Measurements from ENCODE around the gene MRPS27.
A peak's percentile ranks its signal among the peaks of the same experiment; 100 is the strongest.

Gene MRPS27

GRCh38 chr5:72290356-72291133 is 29.5 kb downstream of the MRPS27 start:
- no peak for DNase-seq (ENCODE audit: low spot score)

DNA sequence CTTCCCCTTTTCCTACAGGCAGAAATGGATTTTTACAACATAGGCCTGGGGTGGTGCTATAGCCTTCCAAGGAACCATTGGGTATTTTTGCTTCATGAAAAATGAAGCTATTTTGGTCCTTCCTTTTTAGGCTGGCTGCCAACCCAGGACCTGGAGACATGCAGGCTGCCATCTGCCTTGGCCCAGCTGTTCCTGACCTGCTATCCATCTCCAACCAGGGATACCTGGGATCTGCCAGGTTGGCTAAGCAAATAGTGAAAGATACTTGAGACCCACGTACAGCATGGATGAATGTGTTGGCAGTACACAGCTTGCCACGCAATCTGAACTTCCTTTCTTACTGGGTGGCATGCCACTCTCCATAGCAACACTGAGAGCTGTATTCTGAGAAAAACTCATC is 31.1 kb downstream of the MRPS27 start:
- DNase-seq (ENCODE audit: low spot score), result no peak

- DNase-seq (ENCODE audit: low spot score), result no peak
Measured at GRCh38 chr5:72286798-72287197, 33.2 kb downstream of the MRPS27 start.

DNA sequence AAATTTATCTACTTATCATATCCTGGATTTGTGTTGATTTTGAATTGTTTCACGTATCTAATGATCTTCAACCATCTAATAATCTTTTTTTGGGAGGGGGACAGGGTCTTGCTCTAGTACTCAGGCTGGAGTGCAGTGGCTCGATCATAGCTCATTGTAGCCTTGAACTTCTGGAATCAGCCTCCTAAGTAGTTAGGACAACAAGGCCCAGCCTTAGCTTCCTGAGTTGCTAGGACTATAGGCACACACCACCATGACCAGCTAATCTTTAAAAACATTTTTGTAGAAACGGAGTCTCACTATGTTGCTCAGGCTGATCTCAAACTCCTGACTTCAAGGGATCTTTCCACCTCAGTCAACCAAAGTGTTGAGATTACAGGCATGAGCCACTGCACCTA is 34.6 kb downstream of the MRPS27 start:
- no peak for DNase-seq (ENCODE audit: low spot score)

DNA sequence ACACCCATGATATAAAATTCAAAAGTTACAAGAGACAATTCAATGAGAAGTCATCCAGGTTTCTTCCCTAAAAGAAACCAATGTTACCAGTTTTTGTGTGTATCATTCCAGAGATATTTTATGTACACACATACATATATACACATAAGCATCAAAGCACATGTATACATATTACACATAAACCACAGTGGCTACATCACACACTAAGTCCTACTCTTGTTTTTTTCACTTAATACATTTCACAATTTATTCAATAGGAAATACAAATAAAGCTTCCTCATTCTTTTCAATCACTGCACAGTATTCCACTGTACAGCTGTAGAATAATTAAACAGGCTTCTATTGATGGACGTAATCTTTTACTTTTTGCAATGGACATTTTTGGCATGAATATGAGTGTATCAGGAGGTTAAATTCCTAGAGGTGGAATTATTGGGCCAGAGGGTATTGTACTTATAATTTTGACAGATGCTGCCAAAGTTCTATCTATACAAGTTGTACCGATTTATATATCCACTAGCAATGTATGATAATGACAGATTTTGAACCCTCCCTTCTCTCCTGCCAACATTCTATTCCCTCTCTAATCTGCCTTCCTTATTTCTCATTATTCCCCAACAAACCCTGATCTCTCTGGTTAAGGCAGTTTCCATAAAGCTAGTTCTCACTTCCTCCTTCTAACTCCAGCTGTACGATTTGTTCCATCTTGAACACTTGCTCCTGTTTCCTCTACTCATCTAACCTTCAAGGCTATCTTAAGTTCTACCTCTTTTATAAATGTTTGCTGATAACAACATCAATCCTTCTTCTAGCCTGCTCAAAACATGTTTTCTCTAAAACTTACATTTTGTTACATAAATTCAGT is 35.2 kb downstream of the MRPS27 start:
- DNase-seq (ENCODE audit: low spot score), result no peak

DNA sequence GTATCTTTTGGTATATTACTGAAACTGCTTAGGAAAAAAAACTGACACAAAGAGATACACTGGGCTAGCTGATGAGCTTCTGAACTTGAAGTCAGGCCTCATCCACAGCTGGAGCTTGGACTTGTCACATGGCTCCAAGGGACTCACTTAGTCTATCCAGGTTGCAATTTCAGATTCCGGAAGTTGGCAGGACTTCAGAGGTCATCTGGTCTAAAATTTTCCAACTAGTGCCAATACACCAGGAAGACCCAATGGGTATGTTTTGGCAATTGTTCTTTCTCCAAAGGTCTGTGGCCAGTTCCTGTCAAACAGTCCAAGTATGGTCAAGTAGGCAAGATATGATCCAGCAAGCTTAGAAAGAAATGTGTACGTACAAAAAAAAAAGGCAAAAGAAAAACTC is 36.7 kb downstream of the MRPS27 start:
- no peak for DNase-seq (ENCODE audit: low spot score)

GRCh38 chr5:72282878-72283277 is 37.2 kb downstream of the MRPS27 start:
- no peak for DNase-seq (ENCODE audit: low spot score)

- peak; percentile 46 for DNase-seq (ENCODE audit: low spot score)
Measured at GRCh38 chr5:72281764-72282499, 38.1 kb downstream of the MRPS27 start.

DNA sequence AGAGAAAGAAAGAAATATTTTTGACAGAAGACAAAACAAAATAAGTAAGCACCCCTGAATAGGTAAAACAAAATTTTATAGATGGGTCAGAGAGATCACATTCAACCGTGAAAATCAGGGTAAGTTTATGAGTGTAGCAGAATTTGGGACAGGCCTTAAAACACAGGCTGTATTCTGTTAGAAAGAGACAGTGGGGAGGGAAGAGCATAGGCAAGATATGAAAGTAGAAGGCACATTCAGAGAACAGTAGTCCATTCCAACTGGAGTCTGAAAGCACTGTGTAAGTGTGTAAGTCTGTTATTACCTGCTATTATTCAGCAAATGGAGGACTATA is 38.6 kb downstream of the MRPS27 start:
- DNase-seq (ENCODE audit: low spot score), result no peak

GRCh38 chr5:72280581-72281069 is 39.4 kb downstream of the MRPS27 start:
- DNase-seq (ENCODE audit: low spot score), result peak; percentile 42

- no peak for DNase-seq (ENCODE audit: low spot score)
Measured at GRCh38 chr5:72276219-72276752, 43.8 kb downstream of the MRPS27 start.

- DNase-seq (ENCODE audit: low spot score), result peak; percentile 16
Measured at GRCh38 chr5:72273547-72273946, 46.5 kb downstream of the MRPS27 start.

- no peak for DNase-seq (ENCODE audit: low spot score)
Measured at GRCh38 chr5:72272398-72272797, 47.6 kb downstream of the MRPS27 start.

GRCh38 chr5:72271702-72272101 is 48.3 kb downstream of the MRPS27 start:
- no peak for DNase-seq (ENCODE audit: low spot score)

DNA sequence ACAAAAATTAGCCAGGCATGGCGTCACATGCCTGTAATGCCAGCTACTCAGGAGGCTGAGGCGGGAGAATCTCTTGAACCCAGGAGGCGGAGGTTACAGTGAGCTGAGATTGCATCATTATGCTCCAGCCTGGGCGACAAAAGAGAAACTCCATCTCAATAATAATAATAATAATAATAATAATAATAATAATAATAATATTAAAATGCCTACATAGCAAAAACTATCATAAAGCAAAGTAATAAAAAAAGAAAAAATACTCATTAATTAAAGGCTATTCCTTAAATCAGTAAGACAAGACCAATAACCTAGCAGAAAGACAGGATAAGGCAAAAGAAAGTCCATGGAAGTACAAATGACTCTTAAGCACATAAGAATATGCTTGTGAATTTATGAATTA is 50.0 kb downstream of the MRPS27 start:
- no peak for DNase-seq (ENCODE audit: low spot score)

DNA sequence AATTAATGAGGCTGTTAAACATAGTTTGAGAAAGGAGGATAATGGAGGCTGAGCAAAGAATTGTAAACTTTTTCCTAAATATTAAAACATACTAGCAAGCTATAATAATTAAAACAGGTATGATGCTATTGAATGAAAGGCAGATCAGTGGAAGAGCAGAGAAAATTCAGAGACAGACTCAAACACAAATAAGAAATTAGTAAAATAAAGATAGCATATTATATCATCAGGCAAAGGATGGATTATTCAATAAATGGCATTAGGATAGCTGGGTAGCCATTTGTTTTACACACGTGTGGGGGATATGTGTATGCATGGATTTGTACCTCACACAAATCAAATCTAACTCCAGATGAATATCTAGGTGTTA is 50.6 kb downstream of the MRPS27 start:
- DNase-seq (ENCODE audit: low spot score), result no peak

DNA sequence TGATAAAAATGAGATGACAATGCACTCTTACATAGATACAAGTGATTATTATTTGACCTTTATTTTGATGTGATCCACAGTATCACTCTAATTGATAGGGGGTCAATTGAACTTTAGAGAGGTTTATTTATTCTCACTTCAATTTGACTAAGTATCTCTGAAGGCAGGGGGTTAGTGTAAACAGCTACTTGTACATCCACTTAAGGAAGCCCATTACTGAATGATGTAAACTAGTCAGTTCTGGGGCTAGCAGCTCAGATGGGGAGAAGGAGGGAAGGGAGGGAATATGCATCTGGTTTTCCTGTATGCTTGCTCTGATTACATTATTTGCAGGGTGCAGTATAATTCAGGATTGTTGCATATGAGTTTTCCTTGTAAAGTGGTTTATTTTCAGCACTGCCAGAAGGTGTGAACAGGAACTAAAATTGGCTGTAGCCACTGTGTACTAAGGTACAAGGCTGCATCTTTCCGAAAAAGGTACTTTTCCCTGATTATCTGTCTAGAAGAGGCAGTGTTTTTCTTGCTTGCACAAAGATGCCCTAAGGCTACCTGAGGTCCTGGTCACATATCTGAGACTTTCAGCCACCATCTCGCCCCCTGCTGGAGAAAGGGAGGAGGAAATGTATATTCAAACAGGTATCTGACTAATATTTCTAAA is 51.2 kb downstream of the MRPS27 start:
- peak; percentile 79 for DNase-seq (ENCODE audit: low spot score)

DNA sequence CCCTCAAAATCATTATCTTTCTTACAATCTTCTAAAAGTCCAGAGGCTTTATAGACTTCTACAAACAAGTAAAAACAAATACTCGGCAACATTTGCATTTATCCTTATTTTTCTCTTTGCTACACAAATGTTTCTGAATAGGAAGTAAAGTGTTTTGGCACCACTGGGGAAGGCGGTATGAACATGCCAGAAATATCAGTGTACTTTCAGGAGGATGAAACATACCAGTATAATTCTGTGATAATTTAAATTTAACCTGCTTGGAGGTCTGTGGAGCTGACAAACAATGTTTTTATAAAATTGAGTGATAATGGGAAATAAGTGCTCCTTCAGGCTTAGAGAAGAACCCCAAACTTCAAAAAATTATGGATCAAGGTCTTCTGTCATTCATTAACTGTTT is 51.8 kb downstream of the MRPS27 start:
- DNase-seq (ENCODE audit: low spot score), result no peak

- no peak for DNase-seq (ENCODE audit: low spot score)
Measured at GRCh38 chr5:72267685-72268084, 52.4 kb downstream of the MRPS27 start.

DNA sequence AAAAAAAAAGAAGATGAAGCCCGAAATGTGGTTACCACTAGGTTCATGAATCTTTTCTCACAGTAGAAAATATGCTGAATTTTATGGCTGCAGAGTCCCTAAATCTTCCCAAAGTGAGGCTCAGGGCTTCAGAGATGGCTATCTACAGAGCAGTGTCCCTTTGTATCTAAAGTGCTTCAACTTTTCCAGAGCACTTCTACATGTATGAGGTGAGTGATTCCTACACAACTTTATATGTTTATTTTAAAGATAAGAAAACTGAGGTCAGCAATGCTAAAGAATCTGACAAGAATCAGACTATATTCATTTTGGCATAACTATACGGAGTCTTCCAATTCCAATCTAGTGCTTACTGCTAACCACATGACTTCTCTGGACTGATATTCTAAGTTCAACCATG is 53.2 kb downstream of the MRPS27 start:
- DNase-seq (ENCODE audit: low spot score), result no peak

DNA sequence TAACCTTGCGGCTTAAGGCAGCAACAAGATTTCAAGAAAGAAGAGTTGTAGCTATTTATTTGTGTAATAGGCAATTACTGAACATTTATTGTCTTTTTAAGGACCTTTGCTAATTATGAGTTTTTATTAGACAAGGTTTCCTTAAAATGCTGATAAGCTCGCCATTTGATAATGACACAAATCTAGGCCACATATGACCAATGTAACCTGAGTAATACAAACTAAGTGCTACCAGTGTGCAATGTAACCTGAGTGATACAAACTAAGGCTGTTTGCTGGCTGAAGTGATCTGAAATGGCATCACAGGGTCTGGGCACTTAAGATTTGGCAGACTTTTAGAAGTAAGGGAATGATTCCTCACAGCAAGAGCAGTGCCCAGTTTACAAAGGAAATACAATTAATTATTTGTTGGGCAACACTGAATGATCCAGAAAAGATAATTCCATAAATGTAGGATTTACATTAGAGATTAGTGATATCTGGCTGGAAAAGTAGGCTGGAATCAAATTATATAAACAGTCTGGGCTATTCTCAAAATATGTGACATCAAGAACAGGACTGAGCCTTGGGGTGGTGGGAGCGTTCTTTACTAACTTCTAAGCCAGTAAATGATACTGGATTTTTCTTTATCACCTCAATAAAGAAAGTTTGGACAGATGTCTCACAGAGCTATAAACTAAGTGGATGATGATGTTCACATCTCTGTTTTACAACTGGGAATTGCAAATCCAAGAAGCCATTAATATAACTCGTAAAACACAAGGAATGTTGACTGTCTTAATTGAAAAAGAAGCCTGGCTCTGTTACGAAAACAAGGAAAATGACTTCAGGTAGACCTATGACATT is 54.8 kb downstream of the MRPS27 start:
- no peak for DNase-seq (ENCODE audit: low spot score)
